GM23338 (cell line): Measurements from ENCODE around the gene KLK13. TPM values are rescaled to one million over a fixed set of nuclear protein-coding genes. Genes with fewer than 3 reads are reported as not detected.

Experiments used
- ATAC-seq: fragments of 200-7000 bp; cut with Tn5 transposase; 3 replicates; pipeline ENCODE4 v1.9.1; 2020
- DNase-seq: peaks from one replicate; pipeline ENCODE4 v3.0.0-alpha.2; 2015; ENCODE audit warnings: low spot score
- H2AFZ ChIP-seq: fragments of 200-600 bp; sonication (generic); 2 replicates; pipeline ENCODE4 v1.8.0; 2016; ENCODE audit warnings: antibody characterized with exemption, mild to moderate bottlenecking, moderate library complexity
- H3F3A ChIP-seq: fragments of 200-600 bp; sonication (generic); replicated peaks from 2 replicates; pipeline ENCODE4 v1.8.0; 2017; ENCODE audit warnings: antibody characterized with exemption, mixed run types, low read depth
- H3K27ac ChIP-seq: fragments of 200-600 bp; sonication (generic); 2 replicates; pipeline ENCODE4 v1.6.1; 2016; ENCODE audit warnings: low read depth
- H3K27me3 ChIP-seq: fragments of 200-600 bp; sonication (generic); 2 replicates; pipeline ENCODE4 v1.8.0; 2016; ENCODE audit warnings: mild to moderate bottlenecking, mixed run types, moderate library complexity; ENCODE audit not compliant: insufficient read depth
- H3K36me3 ChIP-seq: fragments of 200-600 bp; sonication (generic); 2 replicates; pipeline ENCODE4 v1.8.0; 2016; ENCODE audit warnings: mild to moderate bottlenecking; ENCODE audit not compliant: insufficient read depth
- H3K4me1 ChIP-seq: fragments of 200-600 bp; sonication (generic); 2 replicates; pipeline ENCODE4 v1.8.0; 2016; ENCODE audit warnings: mild to moderate bottlenecking, moderate library complexity; ENCODE audit not compliant: insufficient read depth
- H3K4me2 ChIP-seq: fragments of 200-600 bp; sonication (generic); 2 replicates; pipeline ENCODE4 v1.7.1; 2017; ENCODE audit warnings: mixed run types
- H3K4me3 ChIP-seq: fragments of 200-600 bp; sonication (generic); 2 replicates; pipeline ENCODE4 v1.6.1; 2016; ENCODE audit warnings: mixed run types
- H3K79me2 ChIP-seq: fragments of 200-600 bp; sonication (generic); replicated peaks from 2 replicates; pipeline ENCODE4 v1.8.0; 2017; ENCODE audit warnings: mild to moderate bottlenecking; ENCODE audit not compliant: insufficient read depth
- H3K9me2 ChIP-seq: fragments of 200-600 bp; sonication (generic); 2 replicates; pipeline ENCODE4 v1.8.0; 2017; ENCODE audit not compliant: insufficient read depth
- H4K20me1 ChIP-seq: fragments of 200-600 bp; sonication (generic); replicated peaks from 2 replicates; pipeline ENCODE4 v1.8.0; 2017; ENCODE audit warnings: mild to moderate bottlenecking; ENCODE audit not compliant: insufficient read depth
- H3K27ac Mint-ChIP-seq: 2 replicates; pipeline ENCODE4 v1.8.0; 2020; ENCODE audit warnings: inconsistent platforms, mild to moderate bottlenecking, moderate library complexity, mixed read lengths
- H3K27me3 Mint-ChIP-seq: 3 replicates; pipeline ENCODE4 v1.8.0; 2022; ENCODE audit warnings: low read depth, mild to moderate bottlenecking, moderate library complexity, mixed read lengths, inconsistent platforms; ENCODE audit not compliant: insufficient read depth, poor library complexity
- H3K36me3 Mint-ChIP-seq: 3 replicates; pipeline ENCODE4 v1.8.0; 2021; ENCODE audit warnings: low read depth, mild to moderate bottlenecking, inconsistent platforms, moderate library complexity, mixed read lengths
- H3K4me1 Mint-ChIP-seq: 3 replicates; pipeline ENCODE4 v1.8.0; 2020; ENCODE audit warnings: mild to moderate bottlenecking, inconsistent platforms, mixed read lengths
- H3K4me3 Mint-ChIP-seq: 3 replicates; pipeline ENCODE4 v1.8.0; 2021; ENCODE audit warnings: moderate library complexity, mild to moderate bottlenecking, inconsistent platforms, mixed read lengths
- H3K9me3 Mint-ChIP-seq: 3 replicates; pipeline ENCODE4 v1.8.0; 2020; ENCODE audit warnings: moderate library complexity, mild to moderate bottlenecking, inconsistent platforms, mixed read lengths
- CREB1 ChIP-seq: fragments of 250-450 bp; sonication (Bioruptor Pico); IDR thresholded peaks from 2 replicates; pipeline ENCODE4 v1.5.0; 2020; ENCODE audit warnings: low read depth, mild to moderate bottlenecking, moderate library complexity
- EZH2 ChIP-seq: fragments of 200-600 bp; sonication (generic); IDR thresholded peaks from one replicate; pipeline ENCODE4 v1.8.0; 2017; ENCODE audit warnings: antibody characterized with exemption, mild to moderate bottlenecking, low read depth; ENCODE audit not compliant: unreplicated experiment
- EZH2phosphoT487 ChIP-seq: fragments of 200-600 bp; sonication (generic); IDR thresholded peaks from one replicate; pipeline ENCODE4 v1.8.1; 2018; ENCODE audit warnings: antibody characterized with exemption; ENCODE audit not compliant: unreplicated experiment
- JUNB ChIP-seq: IDR thresholded peaks from one replicate; pipeline ENCODE4 v1.6.1; 2016; ENCODE audit warnings: antibody characterized with exemption; ENCODE audit not compliant: unreplicated experiment
- NANOG ChIP-seq: IDR thresholded peaks from 2 replicates; pipeline ENCODE4 v1.6.1; 2016; ENCODE audit warnings: antibody characterized with exemption, borderline replicate concordance
- POLR2AphosphoS5 ChIP-seq: IDR thresholded peaks from 2 replicates; pipeline ENCODE4 v1.6.1; 2016; ENCODE audit warnings: antibody characterized with exemption, low read depth
- STAT1 ChIP-seq: IDR thresholded peaks from one replicate; pipeline ENCODE4 v1.6.1; 2016; ENCODE audit warnings: antibody characterized with exemption; ENCODE audit not compliant: unreplicated experiment
- ZNF114 ChIP-seq: fragments of 250-450 bp; sonication (Bioruptor Pico); IDR thresholded peaks from 2 replicates; pipeline ENCODE4 v1.5.0; 2020; ENCODE audit warnings: mild to moderate bottlenecking, moderate library complexity
- ZNF331 ChIP-seq: fragments of 250-450 bp; sonication (Bioruptor Pico); IDR thresholded peaks from 2 replicates; pipeline ENCODE4 v1.5.0; 2020; ENCODE audit warnings: low read depth, mild to moderate bottlenecking, moderate library complexity
- polyA plus RNA-seq: library from polyadenylated mRNA; unstranded; fragments of >200 nt; fragmentation: Nextera tagmentation; extraction: Ambion mirVana; gene quantifications from 2 replicates; pipeline ENCODE4 v1.2.1, GENCODE V29; 2016
- total RNA-seq: library from RNA; depleted of rRNA; stranded (reverse); fragments of >200 nt; shearing (Covaris generic); gene quantifications from 2 replicates; pipeline ENCODE4 v1.2.3, GENCODE V29; 2014
- TF ChIP-seq, protein P1 (sequence below), 2 experiments: fragments of 200-600 bp in 1 of 2; sonication (generic) in 1 of 2; conservative IDR thresholded peaks; 2 replicates each; pipeline versions ENCODE4 v1.5.1 to v1.6.1; 2016 to 2017; ENCODE audit warnings: antibody characterized with exemption in 2 of 2, low read depth in 2 of 2, mild to moderate bottlenecking in 2 of 2, moderate library complexity in 1 of 2
- TF ChIP-seq, protein P2 (sequence below): IDR thresholded peaks from one replicate; pipeline ENCODE4 v1.6.1; 2018; ENCODE audit warnings: antibody characterized with exemption; ENCODE audit not compliant: unreplicated experiment
- TF ChIP-seq, protein P3 (sequence below): IDR thresholded peaks from 2 replicates; pipeline ENCODE4 v1.6.1; 2016; ENCODE audit warnings: antibody characterized with exemption
- TF ChIP-seq, protein P4 (sequence below): fragments of 250-450 bp; sonication (Bioruptor Pico); IDR thresholded peaks from 2 replicates; pipeline ENCODE4 v1.5.0; 2020; ENCODE audit warnings: mild to moderate bottlenecking, moderate library complexity

The KLK13 gene
- total and polyA plus RNA-seq, 2 experiments from 2014 or later = 4.5 to 5.7 TPM

GRCh38 chr19:51108805-51109146 is 43.9 kb upstream of the KLK13 start:
- Histone ChIP-seq H3K27ac (no peak overlapping the region), H3F3A (no peaks in the 10 kb centered on the region), H3K4me3 (peak overlapping the region; percentile 53), H3K79me2 (peaks cover 8% of the 10 kb centered on the region; the same call in 1 of the 2 replicates), H3K4me2 (peak overlapping the region; percentile 77), H3K4me1 (peaks cover 8% of the 10 kb centered on the region; the same call in 1 of the 2 replicates), H2AFZ (peak overlapping the region; percentile 88), H3K36me3 (no peaks in the 10 kb centered on the region), H3K27me3 (no peaks in the 10 kb centered on the region), H4K20me1 (no peaks in the 10 kb centered on the region; the same call in 1 of the 2 replicates), H3K9me2 (no peaks in the 10 kb centered on the region)
- Mint-ChIP-seq H3K4me3 (peak overlapping the region; percentile 98), H3K9me3 (no peaks in the 10 kb centered on the region; the same call in 2 of the 3 replicates), H3K4me1 (peaks cover 5% of the 10 kb centered on the region), H3K27ac (no peak overlapping the region; the same call in 1 of the 2 replicates), H3K27me3 (peaks cover 13% of the 10 kb centered on the region), H3K36me3 (0 out of 3 replicates have a peak, but pooled peaks cover 4% of the 10 kb centered on the region)
- no peak for DNase-seq
- ATAC-seq = no peak
- no peak for TF ChIP-seq EZH2phosphoT487
- TF ChIP-seq, protein P1, sequence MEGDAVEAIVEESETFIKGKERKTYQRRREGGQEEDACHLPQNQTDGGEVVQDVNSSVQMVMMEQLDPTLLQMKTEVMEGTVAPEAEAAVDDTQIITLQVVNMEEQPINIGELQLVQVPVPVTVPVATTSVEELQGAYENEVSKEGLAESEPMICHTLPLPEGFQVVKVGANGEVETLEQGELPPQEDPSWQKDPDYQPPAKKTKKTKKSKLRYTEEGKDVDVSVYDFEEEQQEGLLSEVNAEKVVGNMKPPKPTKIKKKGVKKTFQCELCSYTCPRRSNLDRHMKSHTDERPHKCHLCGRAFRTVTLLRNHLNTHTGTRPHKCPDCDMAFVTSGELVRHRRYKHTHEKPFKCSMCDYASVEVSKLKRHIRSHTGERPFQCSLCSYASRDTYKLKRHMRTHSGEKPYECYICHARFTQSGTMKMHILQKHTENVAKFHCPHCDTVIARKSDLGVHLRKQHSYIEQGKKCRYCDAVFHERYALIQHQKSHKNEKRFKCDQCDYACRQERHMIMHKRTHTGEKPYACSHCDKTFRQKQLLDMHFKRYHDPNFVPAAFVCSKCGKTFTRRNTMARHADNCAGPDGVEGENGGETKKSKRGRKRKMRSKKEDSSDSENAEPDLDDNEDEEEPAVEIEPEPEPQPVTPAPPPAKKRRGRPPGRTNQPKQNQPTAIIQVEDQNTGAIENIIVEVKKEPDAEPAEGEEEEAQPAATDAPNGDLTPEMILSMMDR (conservative IDR thresholded peaks at IDR 0.05; ENCODE audit: low read depth in 2 of 2) = no peak
- TF ChIP-seq, protein P2, sequence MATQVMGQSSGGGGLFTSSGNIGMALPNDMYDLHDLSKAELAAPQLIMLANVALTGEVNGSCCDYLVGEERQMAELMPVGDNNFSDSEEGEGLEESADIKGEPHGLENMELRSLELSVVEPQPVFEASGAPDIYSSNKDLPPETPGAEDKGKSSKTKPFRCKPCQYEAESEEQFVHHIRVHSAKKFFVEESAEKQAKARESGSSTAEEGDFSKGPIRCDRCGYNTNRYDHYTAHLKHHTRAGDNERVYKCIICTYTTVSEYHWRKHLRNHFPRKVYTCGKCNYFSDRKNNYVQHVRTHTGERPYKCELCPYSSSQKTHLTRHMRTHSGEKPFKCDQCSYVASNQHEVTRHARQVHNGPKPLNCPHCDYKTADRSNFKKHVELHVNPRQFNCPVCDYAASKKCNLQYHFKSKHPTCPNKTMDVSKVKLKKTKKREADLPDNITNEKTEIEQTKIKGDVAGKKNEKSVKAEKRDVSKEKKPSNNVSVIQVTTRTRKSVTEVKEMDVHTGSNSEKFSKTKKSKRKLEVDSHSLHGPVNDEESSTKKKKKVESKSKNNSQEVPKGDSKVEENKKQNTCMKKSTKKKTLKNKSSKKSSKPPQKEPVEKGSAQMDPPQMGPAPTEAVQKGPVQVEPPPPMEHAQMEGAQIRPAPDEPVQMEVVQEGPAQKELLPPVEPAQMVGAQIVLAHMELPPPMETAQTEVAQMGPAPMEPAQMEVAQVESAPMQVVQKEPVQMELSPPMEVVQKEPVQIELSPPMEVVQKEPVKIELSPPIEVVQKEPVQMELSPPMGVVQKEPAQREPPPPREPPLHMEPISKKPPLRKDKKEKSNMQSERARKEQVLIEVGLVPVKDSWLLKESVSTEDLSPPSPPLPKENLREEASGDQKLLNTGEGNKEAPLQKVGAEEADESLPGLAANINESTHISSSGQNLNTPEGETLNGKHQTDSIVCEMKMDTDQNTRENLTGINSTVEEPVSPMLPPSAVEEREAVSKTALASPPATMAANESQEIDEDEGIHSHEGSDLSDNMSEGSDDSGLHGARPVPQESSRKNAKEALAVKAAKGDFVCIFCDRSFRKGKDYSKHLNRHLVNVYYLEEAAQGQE = no peak
- TF ChIP-seq STAT1 = no peak
- no peak for TF ChIP-seq NANOG
- TF ChIP-seq CREB1 = no peak
- no peak for TF ChIP-seq POLR2AphosphoS5
- no peak for TF ChIP-seq JUNB
- TF ChIP-seq, protein P3, sequence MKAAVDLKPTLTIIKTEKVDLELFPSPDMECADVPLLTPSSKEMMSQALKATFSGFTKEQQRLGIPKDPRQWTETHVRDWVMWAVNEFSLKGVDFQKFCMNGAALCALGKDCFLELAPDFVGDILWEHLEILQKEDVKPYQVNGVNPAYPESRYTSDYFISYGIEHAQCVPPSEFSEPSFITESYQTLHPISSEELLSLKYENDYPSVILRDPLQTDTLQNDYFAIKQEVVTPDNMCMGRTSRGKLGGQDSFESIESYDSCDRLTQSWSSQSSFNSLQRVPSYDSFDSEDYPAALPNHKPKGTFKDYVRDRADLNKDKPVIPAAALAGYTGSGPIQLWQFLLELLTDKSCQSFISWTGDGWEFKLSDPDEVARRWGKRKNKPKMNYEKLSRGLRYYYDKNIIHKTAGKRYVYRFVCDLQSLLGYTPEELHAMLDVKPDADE = no peak
- no peak for TF ChIP-seq ZNF331 (CRISPR knock-in tag)
- no peak for TF ChIP-seq ZNF114 (CRISPR knock-in tag)
- TF ChIP-seq EZH2 = no peak
- TF ChIP-seq, protein P4, sequence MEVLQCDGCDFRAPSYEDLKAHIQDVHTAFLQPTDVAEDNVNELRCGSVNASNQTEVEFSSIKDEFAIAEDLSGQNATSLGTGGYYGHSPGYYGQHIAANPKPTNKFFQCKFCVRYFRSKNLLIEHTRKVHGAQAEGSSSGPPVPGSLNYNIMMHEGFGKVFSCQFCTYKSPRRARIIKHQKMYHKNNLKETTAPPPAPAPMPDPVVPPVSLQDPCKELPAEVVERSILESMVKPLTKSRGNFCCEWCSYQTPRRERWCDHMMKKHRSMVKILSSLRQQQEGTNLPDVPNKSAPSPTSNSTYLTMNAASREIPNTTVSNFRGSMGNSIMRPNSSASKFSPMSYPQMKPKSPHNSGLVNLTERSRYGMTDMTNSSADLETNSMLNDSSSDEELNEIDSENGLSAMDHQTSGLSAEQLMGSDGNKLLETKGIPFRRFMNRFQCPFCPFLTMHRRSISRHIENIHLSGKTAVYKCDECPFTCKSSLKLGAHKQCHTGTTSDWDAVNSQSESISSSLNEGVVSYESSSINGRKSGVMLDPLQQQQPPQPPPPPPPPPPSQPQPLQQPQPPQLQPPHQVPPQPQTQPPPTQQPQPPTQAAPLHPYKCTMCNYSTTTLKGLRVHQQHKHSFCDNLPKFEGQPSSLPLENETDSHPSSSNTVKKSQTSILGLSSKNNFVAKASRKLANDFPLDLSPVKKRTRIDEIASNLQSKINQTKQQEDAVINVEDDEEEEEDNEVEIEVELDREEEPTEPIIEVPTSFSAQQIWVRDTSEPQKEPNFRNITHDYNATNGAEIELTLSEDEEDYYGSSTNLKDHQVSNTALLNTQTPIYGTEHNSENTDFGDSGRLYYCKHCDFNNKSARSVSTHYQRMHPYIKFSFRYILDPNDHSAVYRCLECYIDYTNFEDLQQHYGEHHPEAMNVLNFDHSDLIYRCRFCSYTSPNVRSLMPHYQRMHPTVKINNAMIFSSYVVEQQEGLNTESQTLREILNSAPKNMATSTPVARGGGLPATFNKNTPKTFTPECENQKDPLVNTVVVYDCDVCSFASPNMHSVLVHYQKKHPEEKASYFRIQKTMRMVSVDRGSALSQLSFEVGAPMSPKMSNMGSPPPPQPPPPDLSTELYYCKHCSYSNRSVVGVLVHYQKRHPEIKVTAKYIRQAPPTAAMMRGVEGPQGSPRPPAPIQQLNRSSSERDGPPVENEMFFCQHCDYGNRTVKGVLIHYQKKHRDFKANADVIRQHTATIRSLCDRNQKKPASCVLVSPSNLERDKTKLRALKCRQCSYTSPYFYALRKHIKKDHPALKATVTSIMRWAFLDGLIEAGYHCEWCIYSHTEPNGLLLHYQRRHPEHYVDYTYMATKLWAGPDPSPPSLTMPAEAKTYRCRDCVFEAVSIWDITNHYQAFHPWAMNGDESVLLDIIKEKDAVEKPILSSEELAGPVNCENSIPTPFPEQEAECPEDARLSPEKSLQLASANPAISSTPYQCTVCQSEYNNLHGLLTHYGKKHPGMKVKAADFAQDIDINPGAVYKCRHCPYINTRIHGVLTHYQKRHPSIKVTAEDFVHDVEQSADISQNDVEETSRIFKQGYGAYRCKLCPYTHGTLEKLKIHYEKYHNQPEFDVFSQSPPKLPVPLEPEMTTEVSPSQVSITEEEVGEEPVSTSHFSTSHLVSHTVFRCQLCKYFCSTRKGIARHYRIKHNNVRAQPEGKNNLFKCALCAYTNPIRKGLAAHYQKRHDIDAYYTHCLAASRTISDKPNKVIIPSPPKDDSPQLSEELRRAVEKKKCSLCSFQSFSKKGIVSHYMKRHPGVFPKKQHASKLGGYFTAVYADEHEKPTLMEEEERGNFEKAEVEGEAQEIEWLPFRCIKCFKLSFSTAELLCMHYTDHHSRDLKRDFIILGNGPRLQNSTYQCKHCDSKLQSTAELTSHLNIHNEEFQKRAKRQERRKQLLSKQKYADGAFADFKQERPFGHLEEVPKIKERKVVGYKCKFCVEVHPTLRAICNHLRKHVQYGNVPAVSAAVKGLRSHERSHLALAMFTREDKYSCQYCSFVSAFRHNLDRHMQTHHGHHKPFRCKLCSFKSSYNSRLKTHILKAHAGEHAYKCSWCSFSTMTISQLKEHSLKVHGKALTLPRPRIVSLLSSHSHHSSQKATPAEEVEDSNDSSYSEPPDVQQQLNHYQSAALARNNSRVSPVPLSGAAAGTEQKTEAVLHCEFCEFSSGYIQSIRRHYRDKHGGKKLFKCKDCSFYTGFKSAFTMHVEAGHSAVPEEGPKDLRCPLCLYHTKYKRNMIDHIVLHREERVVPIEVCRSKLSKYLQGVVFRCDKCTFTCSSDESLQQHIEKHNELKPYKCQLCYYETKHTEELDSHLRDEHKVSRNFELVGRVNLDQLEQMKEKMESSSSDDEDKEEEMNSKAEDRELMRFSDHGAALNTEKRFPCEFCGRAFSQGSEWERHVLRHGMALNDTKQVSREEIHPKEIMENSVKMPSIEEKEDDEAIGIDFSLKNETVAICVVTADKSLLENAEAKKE (CRISPR knock-in tag) = no peak
